ENCODE results near the gene USP24. TPM values are rescaled to one million over a fixed set of nuclear protein-coding genes. Genes with fewer than 3 reads are reported as not detected.
"Not testable (repeated sequence)": the region's sequence is repeated elsewhere in the genome, so short reads cannot be mapped to it uniquely, and the experiment has no call there.

The USP24 gene
- polyA plus RNA-seq, 6 donors from 2014 or later = 4.6 to 15.2 (median 8.5) TPM

DNA sequence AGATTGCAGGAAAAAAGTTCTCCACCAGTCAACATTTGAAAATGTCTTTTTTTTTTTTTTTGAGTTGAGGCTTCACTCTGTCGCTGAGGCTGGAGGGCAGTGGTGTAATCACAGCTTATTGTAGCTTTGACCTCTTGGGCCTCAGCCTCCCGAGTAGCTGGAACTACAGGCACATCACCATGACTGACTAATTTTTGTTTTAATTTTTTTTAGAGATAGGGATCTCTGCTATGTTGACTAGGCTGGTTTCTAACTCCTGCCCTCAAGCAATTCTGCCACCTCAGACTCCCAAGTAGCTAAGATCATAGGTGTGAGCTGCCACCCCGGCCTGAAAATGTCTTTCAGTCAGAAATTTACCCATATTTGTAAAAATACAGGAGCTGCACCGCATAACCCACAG is 30.6 kb upstream of the USP24 start:
- DNase-seq (no peak), ATAC-seq (ENCODE audit: low read depth in 2 of 2) (no peak)
- Mint-ChIP-seq H3K36me3 (no peaks in the 10 kb centered on the region), H3K27me3 (no peaks in the 10 kb centered on the region), H3K4me1 (peaks cover 13 to 20% (median 20%) of the 10 kb centered on the region in 3 donors), H3K27ac (peak overlapping the region in 1 of 6 donors; percentile 57), H3K9me3 (peaks cover 0 to 5% (median 0%) of the 10 kb centered on the region in 7 donors), H3K4me3 (no peak overlapping the region)

DNA sequence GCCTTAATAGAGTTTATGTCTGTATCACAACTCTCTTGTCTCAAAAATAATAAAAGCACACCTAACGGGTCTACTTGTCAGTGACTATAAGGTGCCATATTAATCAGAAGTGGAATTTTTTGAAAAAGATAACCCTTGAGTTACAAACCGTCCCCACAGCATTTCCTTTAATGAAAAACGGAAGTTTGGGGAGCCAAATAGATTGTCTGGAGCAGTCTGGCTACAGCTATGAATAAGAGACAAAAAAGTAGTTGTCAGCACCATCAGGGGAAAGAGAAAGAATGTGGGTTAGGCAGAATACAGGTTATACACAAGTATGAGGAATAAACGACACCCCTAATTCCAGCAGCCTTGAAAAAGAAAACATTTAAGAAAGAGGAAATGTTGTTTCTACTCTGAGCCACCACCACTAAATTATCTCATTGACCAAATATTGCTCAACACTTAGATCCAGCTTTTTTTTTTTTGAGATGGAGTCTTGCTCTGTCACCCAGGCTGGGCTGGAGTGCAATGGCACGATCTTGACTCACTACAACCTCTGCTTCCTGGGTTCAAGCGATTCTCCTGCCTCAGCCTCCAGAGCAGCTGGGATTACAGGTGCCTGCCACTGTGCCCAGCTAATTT is 29.4 kb upstream of the USP24 start:
- no peaks in the 10 kb centered on the region for H3K36me3 Mint-ChIP-seq
- peak; percentile 28 to 42 for ATAC-seq (ENCODE audit: low read depth in 2 of 2)
- peak overlapping the region in 4 of 6 donors; percentile 6 to 91 (median 54) for H3K27ac Mint-ChIP-seq
- H3K4me1 Mint-ChIP-seq = peaks cover 17 to 25% (median 20%) of the 10 kb centered on the region in 3 donors
- peak overlapping the region in 1 of 8 donors; percentile 42 for H3K4me3 Mint-ChIP-seq
- H3K27me3 Mint-ChIP-seq = no peaks in the 10 kb centered on the region
- peaks cover 0 to 5% (median 0%) of the 10 kb centered on the region in 7 donors for H3K9me3 Mint-ChIP-seq
- DNase-seq = no peak

DNA sequence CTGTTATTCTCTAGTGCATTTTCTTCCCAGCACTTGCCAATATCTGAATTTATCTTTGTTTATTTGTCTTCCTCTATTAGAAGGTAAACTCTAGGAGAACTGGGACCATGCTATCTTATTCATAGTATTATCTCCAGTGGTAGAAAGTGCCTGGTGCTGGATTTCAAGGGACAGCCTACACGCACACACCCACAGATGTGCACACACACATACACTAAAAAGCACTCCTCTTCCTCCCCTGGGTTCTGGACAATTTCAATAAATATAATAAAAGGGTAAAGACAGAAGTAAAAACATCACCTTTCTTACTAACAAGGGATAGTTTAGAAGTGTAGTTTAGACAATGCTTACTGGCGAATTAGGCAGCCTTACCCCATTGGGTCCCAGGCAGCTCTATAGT is 28.5 kb upstream of the USP24 start:
- H3K9me3 Mint-ChIP-seq = peaks cover 0 to 2% (median 0%) of the 10 kb centered on the region in 7 donors
- H3K36me3 Mint-ChIP-seq = no peaks in the 10 kb centered on the region
- H3K4me3 Mint-ChIP-seq = no peak overlapping the region
- no peak for ATAC-seq (ENCODE audit: low read depth in 2 of 2)
- H3K4me1 Mint-ChIP-seq = peaks cover 17 to 25% (median 20%) of the 10 kb centered on the region in 3 donors
- DNase-seq = no peak
- no peaks in the 10 kb centered on the region for H3K27me3 Mint-ChIP-seq
- peak overlapping the region in 2 of 6 donors; percentile 10 to 82 for H3K27ac Mint-ChIP-seq

DNA sequence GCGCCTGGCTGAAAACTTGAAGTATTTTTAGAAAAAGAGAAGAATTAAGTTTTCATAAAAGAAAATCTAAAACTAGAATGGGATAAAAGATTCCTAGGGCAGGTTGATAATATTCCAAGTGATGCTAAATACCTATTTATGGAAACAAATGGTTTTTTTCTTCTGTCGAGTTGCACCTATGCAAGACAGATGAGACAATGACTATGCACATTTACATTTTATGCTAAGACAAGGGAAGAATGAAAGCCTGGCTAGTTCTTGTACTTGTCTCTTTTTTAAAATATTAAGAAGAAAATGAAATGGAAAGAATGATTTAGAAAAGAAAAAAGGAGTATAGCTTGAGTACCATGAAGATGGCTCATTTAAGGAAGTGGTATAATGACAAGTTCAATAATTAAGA is 24.4 kb upstream of the USP24 start:
- Mint-ChIP-seq H3K4me1 (peaks cover 12 to 18% (median 15%) of the 10 kb centered on the region in 3 donors), H3K36me3 (no peaks in the 10 kb centered on the region), H3K27ac (no peak overlapping the region), H3K9me3 (peaks cover 0 to 2% (median 0%) of the 10 kb centered on the region in 7 donors), H3K27me3 (no peaks in the 10 kb centered on the region), H3K4me3 (no peak overlapping the region)
- no peak for ATAC-seq (ENCODE audit: low read depth in 2 of 2)
- DNase-seq = no peak

DNA sequence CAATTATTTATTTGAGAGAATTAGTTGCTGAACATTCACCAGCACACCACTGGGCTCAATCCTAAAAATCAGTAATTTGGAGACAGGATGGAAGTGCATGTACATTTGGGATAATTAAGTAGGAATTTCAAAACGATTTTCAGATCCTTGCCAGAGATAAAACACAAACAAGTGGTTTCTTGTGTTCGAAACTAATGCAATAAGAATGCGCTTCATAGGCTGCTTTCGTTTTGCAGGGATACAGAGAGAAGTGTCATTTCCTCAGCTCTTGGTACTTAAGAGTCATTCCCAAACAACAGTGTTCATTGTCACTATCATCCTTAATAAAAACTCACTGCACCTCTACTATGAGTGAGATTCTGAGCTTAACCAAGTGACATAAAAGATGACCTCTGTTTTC is 20.6 kb upstream of the USP24 start:
- Mint-ChIP-seq H3K27ac (no peak overlapping the region), H3K4me1 (peaks cover 2 to 5% (median 4%) of the 10 kb centered on the region in 3 donors), H3K4me3 (no peak overlapping the region), H3K36me3 (no peaks in the 10 kb centered on the region), H3K27me3 (peaks cover 0 to 8% (median 0%) of the 10 kb centered on the region in 3 donors), H3K9me3 (peaks cover 0 to 2% (median 0%) of the 10 kb centered on the region in 7 donors)
- ATAC-seq (ENCODE audit: low read depth in 2 of 2) (no peak), DNase-seq (no peak)

DNA sequence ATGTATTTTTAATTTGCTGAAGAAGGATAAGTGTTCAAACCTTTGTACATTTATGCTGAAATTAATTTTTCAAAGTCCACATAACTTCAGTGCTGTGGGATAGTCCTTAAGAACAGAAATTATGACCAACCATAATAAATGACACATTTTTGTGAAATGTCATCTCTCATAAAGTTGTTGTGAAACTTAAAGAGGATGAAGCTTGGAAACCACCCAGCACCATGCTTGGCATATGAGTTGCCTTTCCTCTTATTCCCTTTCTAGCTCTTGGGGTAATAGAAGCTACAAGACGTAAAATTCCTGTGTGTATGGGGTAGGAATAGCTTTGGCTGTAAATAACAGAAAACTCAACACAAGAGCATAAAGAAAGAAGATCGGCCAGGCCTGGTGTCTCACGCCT is 18.9 kb upstream of the USP24 start:
- no peak overlapping the region for H3K4me3 Mint-ChIP-seq
- H3K36me3 Mint-ChIP-seq = no peaks in the 10 kb centered on the region
- H3K27ac Mint-ChIP-seq = no peak overlapping the region
- peaks cover 0 to 2% (median 0%) of the 10 kb centered on the region in 3 donors for H3K4me1 Mint-ChIP-seq
- H3K9me3 Mint-ChIP-seq = peaks cover 0 to 3% (median 0%) of the 10 kb centered on the region in 7 donors
- ATAC-seq (ENCODE audit: low read depth in 2 of 2) (no peak), DNase-seq (no peak)
- peaks cover 0 to 8% (median 0%) of the 10 kb centered on the region in 3 donors for H3K27me3 Mint-ChIP-seq

DNA sequence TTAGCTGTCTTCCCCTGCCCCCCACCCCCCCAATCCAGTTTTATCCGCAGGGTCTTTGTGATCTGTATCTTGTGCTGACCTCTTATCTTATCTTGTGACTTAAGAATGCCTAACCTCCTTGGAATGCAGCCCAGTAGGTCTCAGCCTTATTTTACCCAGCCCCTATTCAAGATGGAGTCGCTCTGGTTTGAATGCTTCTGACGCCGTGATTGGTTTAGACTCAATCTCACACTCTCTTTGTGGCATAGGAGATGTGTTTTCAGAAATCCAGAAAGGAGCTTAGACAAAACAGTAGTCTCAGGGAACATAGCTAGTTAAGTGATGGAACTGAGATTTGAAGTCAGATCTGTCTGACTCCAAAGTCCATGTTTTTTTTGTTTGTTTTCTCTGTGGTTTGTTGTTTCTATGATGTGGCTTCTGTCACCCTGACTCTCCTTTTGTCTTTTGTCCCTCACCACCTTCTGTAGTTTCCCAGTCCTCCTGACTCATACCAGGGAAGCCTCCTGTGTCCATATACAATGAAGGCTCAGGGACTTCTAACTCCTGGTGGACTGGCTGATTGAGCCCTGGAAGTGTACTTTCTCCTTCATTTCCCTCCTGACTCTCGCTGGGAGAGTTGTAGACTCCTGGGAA is 18.1 kb upstream of the USP24 start:
- H3K9me3 Mint-ChIP-seq = peaks cover 0 to 5% (median 0%) of the 10 kb centered on the region in 7 donors

DNA sequence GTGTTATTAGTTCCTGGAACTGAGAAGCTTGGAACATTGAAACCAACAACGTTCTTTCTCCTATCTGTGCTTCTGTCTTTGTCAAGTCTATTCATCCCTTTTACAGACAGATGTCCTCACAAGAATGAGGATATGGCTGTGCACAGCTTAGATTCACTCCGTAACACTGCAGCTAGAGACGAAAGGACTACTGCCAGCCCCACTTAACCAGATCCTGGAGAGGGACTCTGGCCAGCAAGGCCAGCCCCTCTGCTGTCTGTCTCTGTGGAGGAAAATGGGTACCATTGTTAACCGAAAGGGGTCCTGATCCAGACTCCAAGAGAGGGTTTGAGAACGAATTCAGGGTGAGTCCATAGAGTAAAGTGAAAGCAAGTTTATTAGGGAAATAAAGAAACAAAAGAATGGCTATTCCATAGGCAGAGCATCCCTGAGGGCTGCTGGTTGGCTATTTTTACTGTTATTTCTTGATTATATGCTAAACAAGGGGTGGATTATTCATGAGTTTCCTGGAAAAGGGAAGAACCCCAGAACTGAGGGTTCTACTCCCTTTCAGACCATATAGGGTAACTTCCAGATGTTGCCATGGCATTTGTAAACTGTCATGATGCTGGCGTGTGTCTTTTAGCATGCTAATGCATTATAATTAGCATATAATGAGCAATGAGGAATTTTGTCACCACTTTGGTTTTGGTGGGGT is 17.4 kb upstream of the USP24 start:
- peaks cover 0 to 2% (median 0%) of the 10 kb centered on the region in 3 donors for H3K4me1 Mint-ChIP-seq
- no peaks in the 10 kb centered on the region for H3K36me3 Mint-ChIP-seq
- no peak for DNase-seq
- H3K9me3 Mint-ChIP-seq = peaks cover 0 to 5% (median 2%) of the 10 kb centered on the region in 7 donors
- no peak for ATAC-seq (ENCODE audit: low read depth in 2 of 2)
- H3K27me3 Mint-ChIP-seq = peaks cover 0 to 8% (median 0%) of the 10 kb centered on the region in 3 donors
- no peak overlapping the region for H3K4me3 Mint-ChIP-seq
- H3K27ac Mint-ChIP-seq = no peak overlapping the region

More for the DNA sequence above, 18.1 kb upstream of the USP24 start:
- ATAC-seq (ENCODE audit: low read depth in 2 of 2) = no peak
- Mint-ChIP-seq H3K36me3 (no peaks in the 10 kb centered on the region), H3K4me3 (no peak overlapping the region), H3K4me1 (peaks cover 0 to 2% (median 0%) of the 10 kb centered on the region in 3 donors), H3K27me3 (peaks cover 0 to 8% (median 0%) of the 10 kb centered on the region in 3 donors), H3K27ac (peak overlapping the region in 1 of 6 donors; percentile 12)
- DNase-seq = no peak

DNA sequence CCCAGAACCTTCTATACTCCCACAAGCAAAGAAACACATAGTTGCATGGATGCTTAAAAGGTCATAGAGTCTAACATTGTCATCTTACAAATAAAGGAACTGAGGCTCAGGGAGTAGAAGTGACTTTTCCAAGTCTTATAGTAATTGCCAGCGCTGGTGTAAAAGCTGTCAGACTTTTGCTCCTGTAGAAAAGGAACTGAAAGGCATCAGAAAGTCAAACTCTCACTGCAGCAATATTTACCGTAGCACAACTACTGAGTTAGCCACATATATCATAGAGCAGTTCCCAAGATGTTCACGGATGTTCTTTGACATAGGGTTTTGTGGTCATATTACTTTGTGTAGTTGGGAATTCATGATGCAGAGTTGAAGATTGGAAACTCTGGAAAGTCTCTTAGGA is 16.6 kb upstream of the USP24 start:
- H3K36me3 Mint-ChIP-seq = no peaks in the 10 kb centered on the region
- no peak overlapping the region for H3K4me3 Mint-ChIP-seq
- peaks cover 0 to 10% (median 3%) of the 10 kb centered on the region in 7 donors for H3K9me3 Mint-ChIP-seq
- DNase-seq = no peak
- no peak overlapping the region for H3K27ac Mint-ChIP-seq
- H3K27me3 Mint-ChIP-seq = peaks cover 0 to 8% (median 0%) of the 10 kb centered on the region in 3 donors
- peaks cover 0 to 2% (median 0%) of the 10 kb centered on the region in 3 donors for H3K4me1 Mint-ChIP-seq
- ATAC-seq (ENCODE audit: low read depth in 2 of 2) = no peak

DNA sequence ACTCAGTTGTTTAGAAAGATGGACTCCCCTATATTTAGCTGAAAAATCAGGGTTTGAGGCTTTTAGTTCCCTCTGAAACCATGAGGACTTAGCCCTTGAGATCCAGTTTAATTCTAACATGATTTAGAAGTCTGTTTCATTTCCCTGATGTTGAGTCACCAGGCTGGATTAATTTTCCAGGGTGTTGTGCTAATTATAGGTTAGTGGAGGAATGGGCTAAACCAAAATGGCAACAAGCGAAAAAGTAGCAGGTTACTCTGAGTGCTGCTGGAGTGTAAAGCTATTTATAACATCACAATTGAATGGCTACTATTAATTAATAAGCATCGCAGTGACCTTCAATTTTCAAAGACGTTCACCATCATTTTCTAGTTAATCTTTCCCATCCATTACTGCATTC is 15.5 kb upstream of the USP24 start:
- Mint-ChIP-seq H3K27ac (no peak overlapping the region), H3K4me1 (peaks cover 0 to 2% (median 0%) of the 10 kb centered on the region in 3 donors), H3K36me3 (no peaks in the 10 kb centered on the region), H3K27me3 (peaks cover 0 to 8% (median 0%) of the 10 kb centered on the region in 3 donors), H3K4me3 (no peak overlapping the region), H3K9me3 (peaks cover 0 to 10% (median 3%) of the 10 kb centered on the region in 7 donors)
- DNase-seq = no peak
- no peak for ATAC-seq (ENCODE audit: low read depth in 2 of 2)

DNA sequence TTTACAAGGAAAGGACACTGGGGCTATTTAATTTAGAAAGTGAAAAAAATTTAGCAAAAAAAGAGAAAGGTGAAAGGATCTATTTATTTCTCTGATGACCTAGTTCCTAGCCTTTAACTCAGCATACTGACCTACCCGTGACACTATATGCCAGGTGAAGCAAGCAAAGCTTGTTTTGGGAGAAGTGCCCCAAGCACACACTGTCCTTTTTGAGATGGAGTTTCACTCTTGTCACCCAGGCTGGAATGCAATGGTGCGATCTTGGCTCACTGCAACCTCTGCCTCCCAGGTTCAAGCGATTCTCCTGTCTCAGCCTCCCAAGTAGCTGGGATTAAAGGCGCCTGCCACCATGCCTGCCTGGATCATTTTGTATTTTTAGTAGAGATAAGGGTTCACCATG is 14.6 kb upstream of the USP24 start:
- not testable (repeated sequence) for H3K27me3 Mint-ChIP-seq; H3K4me3 Mint-ChIP-seq; H3K27ac Mint-ChIP-seq; ATAC-seq (ENCODE audit: low read depth in 2 of 2); H3K36me3 Mint-ChIP-seq; DNase-seq; H3K9me3 Mint-ChIP-seq; H3K4me1 Mint-ChIP-seq

DNA sequence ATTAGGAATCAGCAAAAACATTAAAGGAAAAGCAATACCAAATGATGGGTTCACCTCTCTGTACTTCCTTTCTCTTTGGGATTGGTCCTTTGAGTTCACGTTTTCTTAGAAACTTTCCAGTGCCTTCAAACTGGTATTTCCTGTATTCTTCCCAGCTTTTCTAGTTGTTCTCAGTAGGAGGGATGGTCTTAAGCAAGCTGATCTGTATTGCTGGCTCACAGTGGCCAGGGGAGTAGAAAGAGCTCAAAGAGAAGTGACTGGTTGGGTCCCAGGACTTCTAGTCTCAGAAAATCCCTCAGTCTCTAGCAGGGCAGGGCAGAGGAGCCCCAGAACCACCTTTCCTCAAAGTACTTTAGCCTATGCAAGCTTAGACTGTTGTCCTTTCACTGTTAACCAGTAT is 10.1 kb upstream of the USP24 start:
- H3K27ac Mint-ChIP-seq = peak overlapping the region in 2 of 6 donors; percentile 17 to 31
- H3K4me1 Mint-ChIP-seq = peaks cover 0 to 6% (median 0%) of the 10 kb centered on the region in 3 donors
- H3K36me3 Mint-ChIP-seq = no peaks in the 10 kb centered on the region
- H3K27me3 Mint-ChIP-seq = no peaks in the 10 kb centered on the region
- peaks cover 0 to 10% (median 3%) of the 10 kb centered on the region in 7 donors for H3K9me3 Mint-ChIP-seq
- DNase-seq (no peak), ATAC-seq (ENCODE audit: low read depth in 2 of 2) (no peak)
- no peak overlapping the region for H3K4me3 Mint-ChIP-seq

DNA sequence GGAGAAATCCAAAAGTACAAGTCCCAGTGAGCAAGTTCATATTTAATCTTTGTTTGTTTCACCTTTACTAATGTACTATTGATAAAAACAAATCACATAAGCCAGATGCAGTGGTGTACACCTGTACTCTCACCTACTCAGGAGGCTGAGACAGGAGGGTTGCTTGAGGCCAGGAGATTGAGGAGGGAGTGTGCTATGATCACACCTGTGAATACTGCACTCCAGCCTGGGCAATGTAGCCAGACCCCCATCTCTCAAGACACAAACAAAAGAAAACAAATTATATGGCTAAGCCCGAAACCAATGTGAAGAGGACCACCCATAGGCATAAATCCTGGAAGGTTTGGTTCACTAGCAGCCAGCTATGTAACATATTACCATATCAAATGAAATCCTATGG is 9.6 kb upstream of the USP24 start:
- no peak overlapping the region for H3K27ac Mint-ChIP-seq
- no peaks in the 10 kb centered on the region for H3K27me3 Mint-ChIP-seq
- ATAC-seq (ENCODE audit: low read depth in 2 of 2) = no peak
- no peak overlapping the region for H3K4me3 Mint-ChIP-seq
- H3K36me3 Mint-ChIP-seq = no peaks in the 10 kb centered on the region
- peaks cover 0 to 6% (median 0%) of the 10 kb centered on the region in 3 donors for H3K4me1 Mint-ChIP-seq
- peaks cover 0 to 10% (median 3%) of the 10 kb centered on the region in 7 donors for H3K9me3 Mint-ChIP-seq
- no peak for DNase-seq
